Hematopoietic multipotent progenitor cell treated with erythropoietin and hydrocortisone succinate and interleukin-3 and kit ligand, for 4 days (in vitro differentiated cells): ENCODE results near the gene CCNG2.

Experiments used
- DNase-seq: peaks from one replicate; pipeline ENCODE4 v3.0.0-alpha.2; 2015

The CCNG2 gene, protein sequence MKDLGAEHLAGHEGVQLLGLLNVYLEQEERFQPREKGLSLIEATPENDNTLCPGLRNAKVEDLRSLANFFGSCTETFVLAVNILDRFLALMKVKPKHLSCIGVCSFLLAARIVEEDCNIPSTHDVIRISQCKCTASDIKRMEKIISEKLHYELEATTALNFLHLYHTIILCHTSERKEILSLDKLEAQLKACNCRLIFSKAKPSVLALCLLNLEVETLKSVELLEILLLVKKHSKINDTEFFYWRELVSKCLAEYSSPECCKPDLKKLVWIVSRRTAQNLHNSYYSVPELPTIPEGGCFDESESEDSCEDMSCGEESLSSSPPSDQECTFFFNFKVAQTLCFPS

DNA sequence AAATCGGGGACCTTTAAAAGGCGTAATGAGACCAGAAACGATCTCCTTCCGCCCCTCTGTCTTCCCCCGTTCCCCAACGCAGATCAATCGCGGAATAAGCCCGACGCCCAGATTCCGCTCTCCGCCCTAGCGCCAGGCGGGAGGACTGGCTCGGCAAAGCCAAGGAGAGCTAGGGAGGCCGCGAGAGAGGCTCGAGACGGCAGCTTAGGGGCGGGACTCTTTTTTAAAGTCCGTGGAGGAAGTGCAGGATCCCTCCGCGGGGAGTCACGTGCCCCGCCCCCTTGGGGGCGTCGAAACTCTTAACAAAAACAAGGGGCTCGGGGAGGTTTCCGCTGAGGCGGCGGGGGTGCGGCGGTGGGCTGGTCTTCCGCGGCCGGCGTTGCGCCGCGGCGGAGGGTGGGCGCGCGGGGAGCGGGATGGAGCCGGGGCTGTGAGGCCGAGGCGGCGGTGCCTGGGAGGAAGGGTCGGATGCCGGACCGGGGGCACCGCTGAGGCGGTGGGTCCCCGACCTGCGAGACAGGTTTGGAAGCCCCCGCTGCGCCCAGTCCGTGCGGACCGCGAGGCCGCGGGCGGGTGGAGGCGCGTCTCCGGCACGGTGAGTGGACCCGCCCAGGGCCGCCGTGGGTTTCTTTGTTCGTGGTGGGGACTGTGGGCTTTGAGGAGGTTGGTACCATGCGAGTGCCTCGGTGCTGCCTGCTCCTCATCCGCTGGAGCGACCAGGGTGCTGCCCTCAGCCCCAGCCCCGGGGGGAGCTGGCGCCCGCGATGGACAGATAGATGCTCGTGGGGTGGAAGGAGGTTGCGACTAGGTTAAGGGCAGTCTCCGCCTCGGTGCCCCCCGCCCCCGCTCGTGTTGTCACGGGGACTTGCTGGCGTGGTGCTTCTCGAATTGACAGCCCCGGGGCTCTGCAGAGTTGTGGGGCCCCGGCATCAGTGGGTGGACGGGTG lies at the start of gene CCNG2:
Gene CCNG2 (plus strand): TSS at position 296 of the 947 bp plus-strand sequence. CDS start 1,326 bp downstream, outside the sequence.
- peak; percentile 96 for DNase-seq

DNA sequence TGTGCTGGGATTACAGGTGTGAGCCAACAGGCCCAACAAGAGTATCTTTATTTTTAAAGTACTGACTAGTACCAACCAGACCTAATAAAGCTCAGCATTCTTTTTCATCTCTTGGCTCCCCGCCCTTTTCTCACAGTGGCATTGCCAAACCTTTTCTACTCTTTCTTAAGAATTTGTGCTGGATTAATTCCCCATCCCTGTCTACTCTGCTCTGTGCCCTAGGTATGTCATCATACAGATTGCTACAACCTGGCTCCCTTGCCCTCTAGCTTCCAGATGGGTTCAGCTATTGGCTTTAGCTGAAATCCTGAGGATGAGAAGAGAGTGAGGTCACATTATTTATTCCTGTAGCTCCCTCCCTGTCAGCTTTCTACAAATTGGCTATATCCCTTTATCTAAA lies 46.3 kb upstream of the CCNG2 start:
- DNase-seq, result no peak

DNA sequence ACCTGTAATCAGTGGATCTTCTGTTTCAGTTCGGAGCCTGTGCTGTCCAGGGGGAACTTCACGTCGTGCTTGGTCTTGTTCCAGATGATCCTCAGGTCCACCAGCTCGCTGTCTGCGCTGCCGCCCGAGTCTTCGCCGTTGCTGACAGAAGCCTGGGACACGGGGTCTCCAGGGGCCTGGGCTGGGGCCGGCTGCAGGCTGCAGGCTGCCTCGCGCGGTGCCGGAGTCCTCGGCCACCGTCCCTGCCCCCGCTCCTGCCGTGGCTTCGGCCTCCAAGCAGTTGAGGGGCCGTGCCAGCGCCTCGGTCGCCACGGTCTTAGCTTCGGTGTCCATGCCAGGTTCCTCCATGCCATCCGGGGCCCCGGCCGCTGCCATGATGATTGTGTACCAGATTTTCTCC lies 43.9 kb upstream of the CCNG2 start:
- DNase-seq, result no peak

DNA sequence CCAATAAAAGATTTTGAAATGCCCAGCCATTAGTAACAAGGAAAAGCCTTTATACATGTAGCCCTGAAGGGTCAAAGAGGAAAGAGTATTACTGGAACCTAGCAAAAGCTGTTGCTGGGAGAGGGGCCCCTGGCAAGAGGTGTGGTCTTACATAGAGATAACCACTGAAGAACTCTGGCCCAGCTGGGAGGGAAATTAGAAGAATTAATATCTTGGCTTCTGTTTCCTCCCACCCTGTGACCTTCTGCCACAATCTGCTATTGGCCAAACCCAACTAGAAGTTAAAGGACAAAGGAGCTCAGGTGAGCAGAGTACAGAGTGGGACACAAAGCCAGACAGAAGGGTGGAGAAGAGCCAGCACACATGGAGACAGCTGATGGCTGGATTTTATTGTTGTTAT lies 39.3 kb upstream of the CCNG2 start:
- peak; percentile 24 for DNase-seq

DNA sequence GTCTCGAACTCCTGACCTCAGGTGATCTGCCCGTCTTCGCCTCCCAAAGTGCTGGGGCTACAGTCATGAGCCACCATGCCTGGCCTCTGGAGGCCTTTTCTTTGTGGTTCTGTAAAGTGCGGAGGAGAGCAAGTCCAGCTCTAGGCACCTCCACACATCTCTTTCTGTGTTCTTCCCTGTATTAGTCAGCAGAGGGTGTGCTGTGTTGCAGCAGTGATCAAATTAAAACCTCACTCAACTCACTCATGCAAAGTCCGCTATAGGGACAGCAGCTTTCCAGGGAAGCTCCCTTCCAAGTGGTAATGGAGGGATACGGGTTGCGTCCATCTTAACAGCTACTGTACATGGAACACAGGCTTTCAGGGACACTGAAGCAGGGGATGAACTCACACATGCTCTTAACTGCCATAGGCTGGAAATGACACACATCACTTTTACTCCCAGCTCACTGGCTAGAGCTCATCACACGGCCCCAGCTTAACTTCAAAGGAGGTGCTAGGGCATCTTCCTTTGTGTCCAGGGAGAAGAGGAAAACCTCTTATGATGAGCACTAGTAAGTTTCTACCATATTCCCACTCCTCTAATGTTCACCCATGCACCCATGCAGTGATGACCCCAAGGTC lies 36.0 kb upstream of the CCNG2 start:
- DNase-seq, result peak; percentile 33

DNA sequence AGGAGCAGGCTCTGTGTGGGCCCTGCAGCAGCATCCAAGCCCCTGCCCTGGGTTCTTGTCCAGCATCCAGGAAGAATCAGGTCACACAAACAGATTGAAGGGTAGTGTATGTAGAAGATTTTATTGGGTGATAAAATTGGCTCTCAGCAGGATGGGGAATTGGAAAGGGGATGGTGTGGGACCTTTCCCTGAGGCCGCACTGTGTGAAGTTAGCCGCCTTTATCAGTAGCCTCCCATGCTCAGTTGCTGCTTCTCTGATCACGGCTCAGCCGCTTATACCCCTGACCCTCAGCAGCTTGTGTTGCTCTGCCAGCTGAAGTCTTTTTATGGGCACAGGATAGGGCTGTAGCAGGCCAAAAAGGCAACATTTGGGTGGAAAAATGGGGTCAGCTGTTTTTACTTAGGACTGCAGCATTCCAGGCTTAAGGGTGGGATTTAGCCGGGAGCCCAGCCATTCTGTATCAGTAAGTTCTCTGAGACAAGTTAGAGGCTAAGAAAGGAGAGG lies 35.2 kb upstream of the CCNG2 start:
- DNase-seq, result no peak

DNA sequence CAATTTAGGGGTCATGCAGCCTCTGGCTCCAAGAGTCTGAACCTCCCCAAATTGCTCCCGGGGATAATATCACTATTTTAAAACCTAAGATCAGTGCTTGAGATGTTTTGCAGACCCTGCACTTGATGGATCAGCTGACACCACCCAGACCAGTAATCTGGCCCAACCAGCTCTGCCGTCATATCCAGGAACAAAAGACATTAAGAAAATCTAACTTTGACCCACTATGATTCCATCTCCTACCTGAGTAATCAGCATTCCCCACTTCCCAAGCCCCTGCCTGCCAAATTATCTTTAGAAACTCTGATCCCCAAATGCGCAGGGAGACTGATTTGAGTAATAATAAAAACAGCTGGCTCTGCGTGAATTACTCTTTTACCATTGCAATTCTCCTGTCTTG lies 34.4 kb upstream of the CCNG2 start:
- no peak for DNase-seq

DNA sequence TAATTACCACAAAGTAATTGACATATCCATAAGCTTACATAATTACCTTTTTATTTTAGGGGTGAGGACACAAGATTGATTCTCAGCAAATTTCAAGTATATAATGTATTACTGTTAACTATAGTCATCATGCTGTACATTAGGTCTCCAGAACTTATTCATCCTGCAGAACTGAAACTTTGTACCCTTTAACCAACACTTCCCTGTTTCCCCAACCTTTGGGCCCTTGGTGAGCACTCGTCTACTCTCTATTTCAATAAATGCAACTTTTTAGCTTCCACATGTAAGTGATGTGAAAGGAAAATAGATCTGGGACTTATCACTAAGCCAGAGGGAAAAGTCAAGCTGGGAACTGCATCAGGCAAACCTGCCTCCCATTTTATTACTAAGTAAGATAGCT lies 33.6 kb upstream of the CCNG2 start:
- no peak for DNase-seq

DNA sequence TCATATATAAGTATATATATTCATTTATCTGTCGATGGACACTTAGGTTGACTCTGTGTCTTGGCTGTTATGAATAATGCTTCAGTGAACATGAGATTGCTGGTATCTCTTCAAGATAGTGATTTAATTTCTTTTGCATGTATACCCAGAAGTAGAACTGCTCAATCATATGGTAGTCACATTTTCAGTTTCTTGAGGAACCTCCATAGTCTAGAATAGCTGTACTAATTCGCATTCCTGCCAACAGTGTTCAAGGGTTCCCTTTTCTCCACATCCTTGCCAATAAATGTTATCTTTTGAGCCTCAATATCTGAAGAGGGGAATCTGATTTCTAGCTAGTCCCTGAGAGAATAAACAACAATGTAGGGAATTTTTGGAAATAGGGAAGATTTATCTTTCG lies 32.4 kb upstream of the CCNG2 start:
- DNase-seq, result no peak

DNA sequence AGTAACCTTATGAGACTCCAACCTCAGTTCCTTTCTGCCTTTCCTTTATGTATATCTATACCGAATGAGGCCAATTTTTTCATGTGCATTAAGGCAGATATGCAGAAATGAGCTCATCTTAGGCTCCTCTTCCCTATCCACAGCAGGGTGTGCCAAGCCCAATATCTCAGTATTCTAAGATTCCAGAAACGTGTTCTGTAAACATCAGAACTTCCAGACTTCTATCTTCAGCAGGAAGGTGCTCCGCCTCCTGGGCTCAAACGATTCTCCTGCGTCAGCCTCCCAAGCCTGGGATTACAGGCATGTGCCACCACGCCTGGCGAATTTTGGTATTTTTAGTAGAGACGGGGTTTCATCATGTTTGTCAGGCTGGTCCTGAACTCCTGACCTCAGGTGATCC lies 31.0 kb upstream of the CCNG2 start:
- DNase-seq, result no peak

DNA sequence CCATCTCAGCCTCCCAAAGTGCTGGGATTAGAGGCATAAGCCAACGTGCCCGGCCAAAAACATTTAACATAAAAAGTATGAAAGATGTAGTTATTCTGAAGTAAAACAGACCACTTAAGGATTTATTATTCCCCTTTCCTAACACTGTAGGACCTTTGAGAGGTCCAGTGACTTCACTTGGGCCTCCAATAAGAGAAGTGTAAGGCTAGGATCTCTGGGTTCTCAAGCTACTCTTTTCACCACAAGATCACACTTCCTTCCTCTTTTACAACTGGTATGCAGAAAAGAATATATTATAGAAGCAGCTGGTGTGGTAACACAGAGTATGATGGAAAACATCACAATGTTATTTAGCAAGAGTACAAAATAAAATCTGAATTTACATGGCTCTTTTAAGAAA lies 30.2 kb upstream of the CCNG2 start:
- peak; percentile 91 for DNase-seq

DNA sequence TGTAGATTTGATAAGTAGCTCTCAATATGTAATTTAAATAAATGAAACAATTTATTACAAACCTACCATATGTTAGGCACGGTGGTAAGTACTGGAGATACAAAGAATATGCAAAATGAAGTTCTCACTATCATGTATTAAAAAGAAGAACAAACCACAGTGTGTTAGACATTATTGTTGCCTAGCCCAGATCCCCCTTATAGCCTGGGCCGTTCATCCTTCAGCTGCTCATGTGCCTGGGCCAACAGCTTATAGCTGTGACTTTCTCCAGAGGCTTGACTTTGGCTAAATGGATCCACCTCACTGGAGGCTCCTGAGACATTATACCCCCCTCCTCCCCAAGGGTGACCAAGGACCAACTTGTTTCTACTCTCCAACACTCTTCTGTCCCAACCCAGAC lies 29.8 kb upstream of the CCNG2 start:
- peak; percentile 37 for DNase-seq

DNA sequence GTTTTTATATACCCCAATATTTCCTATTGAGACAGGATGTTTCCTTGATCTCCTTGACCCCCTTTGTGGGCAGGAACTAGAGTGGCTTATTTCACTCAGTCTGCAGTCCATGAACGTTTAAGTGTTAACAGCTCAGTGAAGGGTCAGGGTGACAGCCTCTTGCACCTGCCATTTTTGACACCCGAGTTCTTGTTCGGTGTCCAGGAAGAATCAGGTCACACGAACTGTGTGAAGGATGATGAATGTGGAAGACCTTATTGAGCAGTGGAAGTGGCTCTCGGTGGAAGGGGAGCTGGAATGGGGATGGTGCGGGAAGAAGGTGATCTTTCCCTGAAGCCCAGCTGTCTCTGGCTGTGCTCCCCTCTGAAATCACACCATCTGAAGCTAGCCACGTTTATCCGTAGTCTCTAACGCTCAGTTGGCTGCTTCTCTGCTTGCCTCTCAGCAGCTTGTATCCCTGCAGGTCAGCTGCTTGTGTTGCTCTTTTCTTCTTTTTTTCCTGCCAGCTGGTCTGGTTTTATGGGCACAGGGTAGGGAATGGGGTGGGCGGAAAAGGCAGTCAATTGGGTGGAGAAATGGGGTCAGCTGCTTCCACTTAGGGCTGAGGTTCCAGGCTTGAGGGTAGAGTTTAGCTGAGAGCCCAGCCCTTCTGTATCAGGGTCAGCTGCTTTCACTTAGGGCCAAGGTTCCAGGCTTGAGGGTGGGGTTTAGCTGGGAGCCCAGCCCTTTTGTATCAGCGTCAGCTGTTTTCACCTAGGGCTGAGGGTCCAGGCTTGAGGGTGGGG lies 29.0 kb upstream of the CCNG2 start:
- DNase-seq, result peak; percentile 13

DNA sequence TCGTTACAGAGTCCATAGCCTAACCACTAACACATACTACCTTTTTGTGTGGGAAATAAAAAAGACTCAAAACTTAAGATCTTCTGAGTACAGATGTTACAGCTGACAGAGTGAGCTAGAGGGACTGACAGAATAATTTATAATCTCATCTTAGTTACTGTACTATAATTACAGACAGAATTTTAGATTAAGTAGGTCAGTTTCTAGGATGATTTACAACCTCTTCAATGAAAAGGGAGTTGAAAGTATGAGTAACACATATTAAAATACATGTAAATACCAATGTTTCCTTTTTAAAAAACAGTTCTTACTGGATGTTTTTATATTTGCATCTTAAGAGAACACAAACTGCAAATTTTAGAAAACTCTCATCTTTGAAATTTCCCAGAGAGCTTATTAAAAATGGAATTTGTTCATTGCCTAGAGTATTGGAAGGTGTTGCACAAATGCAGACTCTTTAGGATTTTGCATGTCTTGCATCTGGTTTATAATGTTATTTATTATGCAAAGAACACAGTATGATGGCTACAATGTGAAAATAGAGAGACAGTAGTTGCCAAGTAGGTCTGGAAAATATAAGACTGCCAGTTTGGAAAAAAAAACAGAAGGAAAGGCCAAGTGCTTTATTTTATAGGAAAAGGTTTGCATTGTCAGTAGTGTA lies 24.2 kb upstream of the CCNG2 start:
- no peak for DNase-seq

DNA sequence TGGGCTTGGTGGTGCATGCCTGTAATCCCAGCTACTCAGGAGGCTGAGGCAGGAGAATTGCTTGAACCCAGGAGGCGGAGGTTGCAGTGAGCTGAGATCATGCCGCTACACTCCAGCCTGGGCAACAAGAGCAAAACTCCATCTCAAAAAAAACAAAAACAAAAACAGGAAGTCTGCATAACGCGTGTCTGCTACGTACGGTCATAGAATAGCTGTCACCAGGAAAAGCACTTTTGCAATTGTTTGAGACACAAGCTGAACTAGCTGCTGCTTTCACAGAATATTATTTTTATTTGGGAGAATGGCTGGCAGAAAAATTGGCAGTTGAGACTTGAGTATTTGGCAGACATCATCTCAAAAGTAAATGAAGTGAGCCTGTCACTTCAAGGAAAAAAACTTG lies 19.6 kb upstream of the CCNG2 start:
- peak; percentile 41 for DNase-seq

DNA sequence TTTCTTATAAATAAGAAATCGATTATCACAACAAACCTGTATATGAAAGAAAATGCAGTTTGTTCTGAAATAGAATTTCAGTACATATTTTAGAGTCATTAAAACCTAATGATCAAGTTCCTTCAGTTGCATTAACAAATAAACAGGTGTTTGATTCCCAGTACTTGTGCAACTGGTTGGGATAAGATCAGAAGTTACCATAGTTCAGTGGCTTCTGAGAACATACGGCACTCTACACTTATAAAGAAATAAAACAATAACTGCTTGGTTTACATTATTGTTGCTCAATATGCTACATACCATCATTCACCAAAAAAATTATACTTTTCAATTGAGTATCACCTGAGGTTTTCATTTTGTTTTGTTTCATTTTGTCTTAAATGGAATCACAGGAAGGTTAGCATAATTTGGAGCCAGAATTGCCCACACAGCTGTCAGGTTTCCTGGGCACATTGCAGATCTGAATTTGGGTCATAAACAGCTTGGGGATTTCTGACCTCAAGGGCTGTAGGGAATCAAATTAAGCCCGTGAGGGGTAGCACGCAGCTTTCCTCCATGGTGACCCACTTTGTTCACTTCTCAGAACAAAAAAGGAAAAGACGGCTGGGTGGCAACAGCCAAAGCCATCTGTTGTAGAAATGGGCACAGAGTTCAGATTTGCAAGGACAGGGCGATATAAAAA lies 14.9 kb upstream of the CCNG2 start:
- DNase-seq, result no peak

DNA sequence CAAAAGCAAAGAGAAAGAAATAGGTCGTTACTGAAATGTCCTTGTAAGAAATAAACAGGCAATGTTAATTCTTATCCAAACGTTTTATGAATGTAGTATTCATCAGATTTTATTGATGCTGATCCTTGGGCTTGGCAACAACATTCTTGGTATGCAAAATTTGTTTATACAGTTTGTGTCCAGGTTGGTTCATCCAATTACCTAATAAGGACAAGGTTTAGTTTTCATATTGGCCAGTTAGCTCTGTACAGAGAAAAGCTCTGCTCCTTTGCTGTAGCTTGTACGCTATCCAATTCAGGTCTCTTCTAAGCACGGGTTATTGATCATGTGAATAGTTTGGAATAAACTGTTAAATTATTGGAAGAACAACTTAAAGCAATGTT lies 14.4 kb upstream of the CCNG2 start:
- DNase-seq, result no peak

DNA sequence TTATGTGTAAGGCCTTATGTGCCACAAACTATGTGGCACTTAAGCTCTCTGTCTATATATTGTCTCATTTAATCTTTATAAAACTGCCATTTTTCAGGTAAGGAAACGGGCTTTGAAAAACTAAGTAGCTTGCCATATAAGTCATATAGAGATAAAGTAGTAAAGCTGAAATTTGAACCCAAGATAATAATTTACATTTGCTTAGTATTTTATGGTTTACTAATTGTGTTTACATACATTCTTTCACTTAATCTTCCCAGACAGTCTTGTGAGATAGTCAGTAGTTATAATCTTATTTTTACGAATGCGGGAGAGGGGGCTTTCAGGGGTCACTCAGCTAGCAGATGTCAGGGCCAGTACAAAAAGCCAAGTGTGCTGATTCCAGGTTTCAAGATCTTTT lies 13.9 kb upstream of the CCNG2 start:
- DNase-seq, result no peak

DNA sequence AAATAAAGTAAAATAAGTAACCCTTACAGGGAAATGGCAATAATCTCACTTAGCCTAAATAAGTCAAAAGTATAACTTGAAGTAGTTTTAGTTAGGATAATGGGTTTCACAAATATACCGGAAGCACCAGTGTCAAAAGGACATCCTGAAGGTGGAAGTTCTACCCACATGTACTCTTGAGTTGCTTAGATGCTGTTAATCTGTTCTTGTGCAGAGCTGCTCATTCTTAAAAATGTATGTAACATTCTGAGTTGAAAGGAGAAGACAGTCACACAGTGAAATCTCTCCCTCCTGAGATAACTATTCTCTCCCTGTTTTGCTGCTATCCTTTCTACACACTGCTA lies 11.2 kb upstream of the CCNG2 start:
- DNase-seq, result peak; percentile 67

DNA sequence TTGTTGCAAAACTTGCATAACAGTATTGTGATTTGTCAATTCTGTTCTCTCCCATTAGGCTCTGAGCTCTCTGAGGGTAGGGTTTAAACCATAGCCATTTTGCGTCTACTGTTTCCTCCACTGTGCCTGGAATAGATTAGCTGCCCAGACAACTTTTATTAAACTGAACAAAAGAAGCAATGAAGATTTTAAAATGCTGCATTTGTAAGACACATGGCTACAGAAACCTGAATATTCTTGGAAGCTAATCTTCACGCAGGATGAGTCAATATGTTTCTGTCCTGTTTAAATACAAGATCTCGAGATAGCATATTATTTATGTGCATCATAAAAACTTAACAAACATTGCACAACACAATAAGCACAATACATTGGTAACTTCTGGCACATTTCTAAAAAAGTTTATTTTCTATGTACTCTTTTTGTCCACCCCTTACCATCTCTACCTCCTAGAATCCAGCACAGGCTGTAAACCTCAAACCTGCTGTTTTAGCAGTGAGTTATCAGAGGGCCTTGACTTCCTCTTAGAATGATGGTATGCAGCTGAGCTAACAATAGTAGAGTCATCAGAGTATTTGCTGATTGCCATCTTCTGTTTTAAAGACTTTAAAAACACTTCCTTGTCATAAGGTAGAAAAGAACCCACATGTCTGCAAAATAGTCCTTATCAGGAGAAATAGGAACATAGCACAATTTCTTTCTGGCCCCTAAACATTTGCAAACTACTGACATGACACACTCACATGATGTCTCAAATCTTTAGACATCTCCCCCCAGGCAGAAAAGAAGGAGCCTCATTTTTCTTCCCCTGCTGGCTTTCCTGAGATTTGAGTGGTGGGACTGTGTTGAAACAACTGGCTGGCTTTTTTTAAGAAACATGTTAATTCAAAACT lies 10.6 kb upstream of the CCNG2 start:
- DNase-seq, result peak; percentile 82
